HL-60 (cell line): ENCODE data around the gene AFDN.

Experiments
- DNase-seq, 2 experiments: peaks; one replicate each; pipeline ENCODE4 v3.0.0-alpha.2; 2010 to 2020; ENCODE audit warnings: low read depth in 1 of 2, low spot score in 1 of 2
- H3K27ac ChIP-seq: fragments of 250-450 bp; sonication (Bioruptor Pico); replicated peaks from 2 replicates; pipeline ENCODE4 v1.5.1; 2020; ENCODE audit warnings: mild to moderate bottlenecking, moderate library complexity
- H3K27me3 ChIP-seq: fragments of 250-450 bp; sonication (Bioruptor Pico); 2 replicates; pipeline ENCODE4 v1.5.1; 2021; ENCODE audit warnings: mild to moderate bottlenecking, moderate library complexity; ENCODE audit not compliant: insufficient read depth, poor library complexity, severe bottlenecking
- H3K4me3 ChIP-seq: replicated peaks from 2 replicates; pipeline ENCODE4 v1.5.1; 2011; ENCODE audit warnings: mild to moderate bottlenecking, control low read depth, low read length; ENCODE audit not compliant: insufficient read depth
- GABPA ChIP-seq: IDR thresholded peaks from 2 replicates; pipeline ENCODE4 v1.6.1; 2012; ENCODE audit warnings: low read depth
- POLR2AphosphoS5 ChIP-seq: IDR thresholded peaks from 2 replicates; pipeline ENCODE4 v1.6.1; 2012; ENCODE audit warnings: low read depth
- SPI1 ChIP-seq: IDR thresholded peaks from 2 replicates; pipeline ENCODE4 v1.6.1; 2012; ENCODE audit warnings: low read depth, mild to moderate bottlenecking, borderline replicate concordance
- TF ChIP-seq, protein P1 (sequence below): IDR thresholded peaks from one replicate; pipeline ENCODE4 v1.5.1; 2011; ENCODE audit warnings: low read length, control low read depth, inconsistent platforms; ENCODE audit not compliant: insufficient read depth
- TF ChIP-seq, protein P2 (sequence below): IDR thresholded peaks from 2 replicates; pipeline ENCODE4 v1.6.1; 2012; ENCODE audit warnings: low read depth; ENCODE audit not compliant: insufficient replicate concordance

Gene AFDN

DNA sequence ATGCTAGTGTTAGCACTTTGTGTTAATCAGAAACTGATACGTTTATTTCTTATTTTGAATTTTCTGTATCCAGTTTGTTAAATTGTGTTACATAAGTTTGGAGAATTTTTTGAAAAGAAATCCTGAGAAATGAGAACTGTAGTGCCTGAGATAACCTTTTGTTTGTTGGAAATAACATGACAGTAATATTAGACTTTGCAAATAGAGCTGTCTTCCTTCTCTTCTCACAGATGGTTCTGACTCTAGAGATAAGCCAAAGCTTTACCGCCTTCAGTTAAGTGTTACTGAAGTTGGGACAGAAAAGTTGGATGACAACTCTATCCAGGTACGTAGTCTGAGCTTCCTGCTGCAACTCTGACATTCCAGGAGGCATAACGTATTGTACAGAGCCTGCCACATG, 69.9 kb downstream of the AFDN start:
- Histone ChIP-seq H3K27ac (no peak overlapping the region), H3K4me3 (no peak overlapping the region), H3K27me3 (no peaks in the 10 kb centered on the region)
- TF ChIP-seq POLR2AphosphoS5 (no peak), GABPA (no peak), SPI1 (no peak)
- TF ChIP-seq, protein P1, sequence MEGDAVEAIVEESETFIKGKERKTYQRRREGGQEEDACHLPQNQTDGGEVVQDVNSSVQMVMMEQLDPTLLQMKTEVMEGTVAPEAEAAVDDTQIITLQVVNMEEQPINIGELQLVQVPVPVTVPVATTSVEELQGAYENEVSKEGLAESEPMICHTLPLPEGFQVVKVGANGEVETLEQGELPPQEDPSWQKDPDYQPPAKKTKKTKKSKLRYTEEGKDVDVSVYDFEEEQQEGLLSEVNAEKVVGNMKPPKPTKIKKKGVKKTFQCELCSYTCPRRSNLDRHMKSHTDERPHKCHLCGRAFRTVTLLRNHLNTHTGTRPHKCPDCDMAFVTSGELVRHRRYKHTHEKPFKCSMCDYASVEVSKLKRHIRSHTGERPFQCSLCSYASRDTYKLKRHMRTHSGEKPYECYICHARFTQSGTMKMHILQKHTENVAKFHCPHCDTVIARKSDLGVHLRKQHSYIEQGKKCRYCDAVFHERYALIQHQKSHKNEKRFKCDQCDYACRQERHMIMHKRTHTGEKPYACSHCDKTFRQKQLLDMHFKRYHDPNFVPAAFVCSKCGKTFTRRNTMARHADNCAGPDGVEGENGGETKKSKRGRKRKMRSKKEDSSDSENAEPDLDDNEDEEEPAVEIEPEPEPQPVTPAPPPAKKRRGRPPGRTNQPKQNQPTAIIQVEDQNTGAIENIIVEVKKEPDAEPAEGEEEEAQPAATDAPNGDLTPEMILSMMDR: no peak
- TF ChIP-seq, protein P2, sequence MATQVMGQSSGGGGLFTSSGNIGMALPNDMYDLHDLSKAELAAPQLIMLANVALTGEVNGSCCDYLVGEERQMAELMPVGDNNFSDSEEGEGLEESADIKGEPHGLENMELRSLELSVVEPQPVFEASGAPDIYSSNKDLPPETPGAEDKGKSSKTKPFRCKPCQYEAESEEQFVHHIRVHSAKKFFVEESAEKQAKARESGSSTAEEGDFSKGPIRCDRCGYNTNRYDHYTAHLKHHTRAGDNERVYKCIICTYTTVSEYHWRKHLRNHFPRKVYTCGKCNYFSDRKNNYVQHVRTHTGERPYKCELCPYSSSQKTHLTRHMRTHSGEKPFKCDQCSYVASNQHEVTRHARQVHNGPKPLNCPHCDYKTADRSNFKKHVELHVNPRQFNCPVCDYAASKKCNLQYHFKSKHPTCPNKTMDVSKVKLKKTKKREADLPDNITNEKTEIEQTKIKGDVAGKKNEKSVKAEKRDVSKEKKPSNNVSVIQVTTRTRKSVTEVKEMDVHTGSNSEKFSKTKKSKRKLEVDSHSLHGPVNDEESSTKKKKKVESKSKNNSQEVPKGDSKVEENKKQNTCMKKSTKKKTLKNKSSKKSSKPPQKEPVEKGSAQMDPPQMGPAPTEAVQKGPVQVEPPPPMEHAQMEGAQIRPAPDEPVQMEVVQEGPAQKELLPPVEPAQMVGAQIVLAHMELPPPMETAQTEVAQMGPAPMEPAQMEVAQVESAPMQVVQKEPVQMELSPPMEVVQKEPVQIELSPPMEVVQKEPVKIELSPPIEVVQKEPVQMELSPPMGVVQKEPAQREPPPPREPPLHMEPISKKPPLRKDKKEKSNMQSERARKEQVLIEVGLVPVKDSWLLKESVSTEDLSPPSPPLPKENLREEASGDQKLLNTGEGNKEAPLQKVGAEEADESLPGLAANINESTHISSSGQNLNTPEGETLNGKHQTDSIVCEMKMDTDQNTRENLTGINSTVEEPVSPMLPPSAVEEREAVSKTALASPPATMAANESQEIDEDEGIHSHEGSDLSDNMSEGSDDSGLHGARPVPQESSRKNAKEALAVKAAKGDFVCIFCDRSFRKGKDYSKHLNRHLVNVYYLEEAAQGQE: no peak
- no peak for DNase-seq

DNA sequence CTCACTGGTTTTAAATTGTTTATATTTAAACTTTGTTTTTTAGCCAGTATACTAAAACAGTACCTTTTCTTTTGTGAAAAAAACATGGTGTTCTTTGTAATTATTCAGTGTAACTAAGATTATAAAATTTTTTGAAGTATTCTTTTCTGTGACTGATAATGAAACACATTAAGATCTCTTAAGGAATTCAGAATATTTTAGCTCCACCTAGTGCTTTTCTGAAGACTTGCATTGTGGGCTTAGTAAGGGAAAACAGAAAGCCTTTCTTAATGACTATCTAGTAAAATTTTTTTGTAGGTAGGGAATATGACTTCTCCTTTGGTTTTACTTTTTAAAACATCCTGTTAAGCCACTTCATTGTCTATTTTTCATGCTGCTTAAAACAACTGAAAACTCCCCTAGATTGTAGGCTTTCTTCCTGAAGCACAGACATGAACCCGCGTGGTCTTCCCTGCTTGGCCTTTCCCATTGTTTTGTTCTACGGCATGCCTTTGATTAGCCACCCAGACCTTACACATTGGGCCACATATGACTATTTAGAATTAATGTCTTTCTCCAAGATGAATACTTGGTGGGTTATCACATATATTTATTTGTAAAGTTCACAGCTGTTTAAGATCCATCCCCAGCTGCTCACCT, 72.1 kb downstream of the AFDN start:
- H3K27me3 ChIP-seq: no peaks in the 10 kb centered on the region
- no peak for DNase-seq
- no peak for TF ChIP-seq POLR2AphosphoS5
- no peak for TF ChIP-seq GABPA
- no peak for TF ChIP-seq SPI1
- TF ChIP-seq, protein P2: no peak
- TF ChIP-seq, protein P1: peak; percentile 27
- H3K27ac ChIP-seq: no peak overlapping the region
- no peak overlapping the region for H3K4me3 ChIP-seq

DNA sequence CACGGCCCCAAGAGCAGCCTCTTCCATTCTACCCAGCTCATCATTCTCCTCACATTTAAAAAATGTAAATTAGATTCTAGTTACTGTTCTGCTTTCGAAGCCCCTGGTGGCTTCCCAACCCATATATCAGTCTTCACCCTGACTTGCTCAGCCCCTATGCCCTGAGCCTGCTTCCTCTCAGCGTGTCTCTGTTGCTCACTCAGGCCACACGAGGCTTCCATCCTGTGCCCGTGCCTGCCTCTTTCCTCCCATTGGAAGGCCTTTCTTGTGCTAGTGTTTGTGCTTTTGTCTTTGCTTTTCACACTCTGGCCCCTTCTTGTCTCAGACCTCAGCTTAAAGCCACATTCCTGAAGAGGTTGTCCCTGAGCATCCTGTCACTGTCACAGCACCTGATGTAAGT, 78.1 kb downstream of the AFDN start:
- TF ChIP-seq POLR2AphosphoS5 (no peak), SPI1 (no peak), GABPA (no peak)
- TF ChIP-seq, protein P2: no peak
- TF ChIP-seq, protein P1: no peak
- no peaks in the 10 kb centered on the region for H3K27me3 ChIP-seq
- DNase-seq: no peak
- H3K27ac ChIP-seq: no peak overlapping the region
- no peak overlapping the region for H3K4me3 ChIP-seq
